ENCODE results near the gene ZNHIT2. TPM values are rescaled to one million over a fixed set of nuclear protein-coding genes. Genes with fewer than 3 reads are reported as not detected.

Gene ZNHIT2
- total and polyA plus RNA-seq, 10 of the 15 experiments (the other 5 are each of a cell fraction or from before 2014, with no cell fraction given) = 0.24 to 20.4 (median 15.5) TPM; not detected in 1

GRCh38 chr11:65111744-65112545, 5.6 kb downstream of the ZNHIT2 start, which contains the start of gene TM7SF2:
TM7SF2 (plus strand) TSS chr11:65111872; CDS start chr11:65112016, 144 bp downstream.
- SMC1A ChIA-PET (ENCODE audit: uncharacterized antibody, unreplicated experiment) = interaction anchor here (1.2 to 3.1 kb wide), 6 partner anchors 9 to 263 kb away, joined by 3 to 27 read pairs (median 12); partner anchors contain the start of genes CAPN1, FAU and MRPL49
- peak; percentile 81 for FAIRE-seq
- RAD21 ChIA-PET (ENCODE audit: unreplicated experiment) = interaction anchor here (0.6 to 3.8 kb wide), 16 partner anchors 10 to 264 kb away, joined by 3 to 59 read pairs (median 4); partner anchors contain the start of genes ARL2, CAPN1, CDC42EP2 and DPF2
- Histone ChIP-seq H3K9me3 (replicated peaks; ENCODE audit: control insufficient read depth, insufficient read depth, low read length) (no peaks in the 10 kb centered on the region), H4K20me1 (ENCODE audit: control insufficient read depth, insufficient read depth) (no peaks in the 10 kb centered on the region; the same call in 1 of the 2 replicates), H3K4me3 (peak within 1 kb of the TSS; percentile 85), H3K9ac (ENCODE audit: control insufficient read depth, insufficient read depth, low read length) (peak within 1 kb of the TSS; percentile 42), H3K27ac (ENCODE audit: control insufficient read depth, insufficient read depth) (peak within 1 kb of the TSS; percentile 14), H3K79me2 (ENCODE audit: control insufficient read depth, insufficient read depth, low read length) (peaks cover 14% of the 10 kb centered on the region), H3K36me3 (ENCODE audit: control insufficient read depth in 2 of 2, insufficient read depth in 2 of 2, low read length in 1 of 2) (peaks cover 8 to 18% of the 10 kb centered on the region in 2 experiments; a peak in 3 of 4 replicates), H3K4me1 (ENCODE audit: control insufficient read depth, insufficient read depth, low read length) (peaks cover 24% of the 10 kb centered on the region), H2AFZ (ENCODE audit: control insufficient read depth, low read depth, low read length) (peak within 1 kb of the TSS; percentile 50), H3K27me3 (replicated peaks in 1 of 2; ENCODE audit: control insufficient read depth in 2 of 2, insufficient read depth in 2 of 2, low read length in 1 of 2) (no peaks in the 10 kb centered on the region), H3K4me2 (ENCODE audit: control insufficient read depth, insufficient read depth) (peak within 1 kb of the TSS; percentile 95)
- under 1% methylated on average over 47 of the region's 64 CpGs for WGBS (ENCODE audit: insufficient coverage, insufficient replicate concordance, low lambda C conversion rate, missing lambda C conversion rate)
- no peak for DNase-seq (ENCODE audit: low read depth, low spot score)
- peak; percentile 89 for ATAC-seq
- intact Hi-C loops (cut with micrococcal nuclease; ENCODE audit: unreplicated experiment) = loop anchor here (5.0 to 10.0 kb wide), 4 partner anchors 70 to 337 kb away; partner anchors contain the start of genes ATG2A, CAPN1, DPF2 and SF1
- BruUV-seq (replicated peaks) = TSS peak; percentile 18
- CTCF ChIA-PET = interaction anchor here (0.7 to 6.3 kb wide), 32 partner anchors 8 to 310 kb away, joined by 3 to 93 read pairs (median 4); partner anchors contain the start of genes ARL2, CAPN1, CDC42EP2 and CDCA5
- in situ Hi-C loops (cut with MboI) = no loop called here
- POLR2A ChIA-PET = interaction anchor here (0.6 to 2.7 kb wide), 11 partner anchors 10 to 333 kb away, joined by 3 to 31 read pairs (median 4); partner anchors contain the start of genes ARL2, CAPN1, FAU and MRPL49
- TF ChIP-seq TCF3 (IDR thresholded peaks at IDR 0.05; ENCODE audit: borderline replicate concordance, insufficient read depth, low read depth, low read length) = peak; percentile 55; the same call in 1 of the 2 replicates
- TF ChIP-seq BCL3 (IDR thresholded peaks at IDR 0.05; ENCODE audit: borderline replicate concordance, insufficient read depth, low read depth, low read length, poor library complexity, severe bottlenecking) = peak; percentile 63
- 0 out of 2 replicates have a peak, but pooled peaks have one; percentile 2 for TF ChIP-seq CHD2 (IDR thresholded peaks at IDR 0.05; ENCODE audit: borderline replicate concordance, low read depth, low read length)
- 0 out of 2 replicates have a peak, but pooled peaks have one; percentile 48 for TF ChIP-seq BACH1 (IDR thresholded peaks at IDR 0.05; ENCODE audit: borderline replicate concordance)
- peak; percentile 8; the same call in 1 of the 2 replicates for TF ChIP-seq ZBED1 (IDR thresholded peaks at IDR 0.05; ENCODE audit: borderline replicate concordance)
- TF ChIP-seq POU2F2 (IDR thresholded peaks at IDR 0.05; ENCODE audit: borderline replicate concordance, low read depth, low read length) = peak; percentile 56; the same call in 1 of the 3 replicates
- peak; percentile 97 for TF ChIP-seq POLR2A (IDR thresholded peaks at IDR 0.05; ENCODE audit: low read depth, low read length)
- peak; percentile 34; the same call in 1 of the 2 replicates for TF ChIP-seq CREB1 (IDR thresholded peaks at IDR 0.05; ENCODE audit: low read depth)
- peak; percentile 80 for TF ChIP-seq SP1 (IDR thresholded peaks at IDR 0.05; ENCODE audit: low read depth, low read length)
- peak; percentile 60; the same call in 1 of the 2 replicates for TF ChIP-seq RFX5 (IDR thresholded peaks at IDR 0.05; ENCODE audit: low read depth, low read length)
- TF ChIP-seq JUND (IDR thresholded peaks at IDR 0.05; ENCODE audit: low read depth, low read length) = no peak
- peak; percentile 27 to 31; a peak in 1 of 4 replicates for TF ChIP-seq IKZF2 (IDR thresholded peaks at IDR 0.05)
- peak; percentile 88; the same call in 1 of the 2 replicates for TF ChIP-seq PML (IDR thresholded peaks at IDR 0.05; ENCODE audit: low read length)
- TF ChIP-seq FOS (IDR thresholded peaks at IDR 0.05; ENCODE audit: borderline replicate concordance, extremely low read depth, insufficient read length) = peak; percentile 2
- TF ChIP-seq POLR2AphosphoS2 (IDR thresholded peaks at IDR 0.05; ENCODE audit: low read depth, low read length) = peak; percentile 96
- TF ChIP-seq RELB (IDR thresholded peaks at IDR 0.05; ENCODE audit: low read depth) = peak; percentile 35; the same call in 1 of the 2 replicates
- 0 out of 2 replicates have a peak, but pooled peaks have one; percentile 6 for TF ChIP-seq MXI1 (IDR thresholded peaks at IDR 0.05; ENCODE audit: low read depth, low read length)
- TF ChIP-seq TCF12 (IDR thresholded peaks at IDR 0.05; ENCODE audit: low read depth, low read length) = 0 out of 2 replicates have a peak, but pooled peaks have one; percentile 22
- TF ChIP-seq BHLHE40 (IDR thresholded peaks at IDR 0.05; ENCODE audit: borderline replicate concordance in 1 of 2, low read depth in 2 of 2, low read length in 1 of 2) = peak; percentile 14 to 37; a peak in 1 of 4 replicates
- TF ChIP-seq POLR2AphosphoS5 (IDR thresholded peaks at IDR 0.05; ENCODE audit: low read length) = peak; percentile 88

Measured in GM12878 (cell line).